ENCODE results near the gene BNIP5. TPM values are rescaled to one million over a fixed set of nuclear protein-coding genes. Genes with fewer than 3 reads are reported as not detected.

Gene BNIP5
- total RNA-seq, 1 experiment from 2014 or later = not detected

GRCh38 chr6:36313649-36313936, 23.1 kb downstream of the BNIP5 start:
- in situ Hi-C loops (cut with HindIII; ENCODE audit: low pct_unique_long_range_greater_than_20kb, low sequenced_read_pairs) = no loop called here
- no peak for DNase-seq (ENCODE audit: low read depth, low spot score)

- no peak for DNase-seq (ENCODE audit: low read depth, low spot score)
- in situ Hi-C loops (cut with HindIII; ENCODE audit: low pct_unique_long_range_greater_than_20kb, low sequenced_read_pairs) = no loop called here
Measured at GRCh38 chr6:36312854-36313648, 23.6 kb downstream of the BNIP5 start.

DNA sequence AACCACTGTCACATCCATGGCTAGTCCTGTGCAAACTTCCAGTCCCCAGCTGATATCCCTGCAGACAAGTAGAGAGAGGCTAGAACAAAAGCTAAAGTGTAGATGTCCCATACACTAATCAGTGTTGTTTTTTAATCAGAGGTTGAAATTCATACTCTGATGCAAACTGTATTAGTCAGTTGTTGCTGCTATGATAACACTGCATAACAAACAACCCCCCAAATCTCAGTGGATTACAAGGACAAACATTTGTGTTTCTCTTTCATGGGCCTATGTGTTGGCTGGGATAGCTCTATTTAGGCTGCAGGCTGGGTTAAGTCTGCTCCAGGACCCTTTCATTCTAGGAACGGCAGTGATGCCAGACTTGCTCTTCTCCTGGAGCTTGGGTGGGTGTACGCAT, 26.8 kb downstream of the BNIP5 start:
- in situ Hi-C loops (cut with HindIII; ENCODE audit: low pct_unique_long_range_greater_than_20kb, low sequenced_read_pairs) = no loop called here
- no peak for DNase-seq (ENCODE audit: low read depth, low spot score)

DNA sequence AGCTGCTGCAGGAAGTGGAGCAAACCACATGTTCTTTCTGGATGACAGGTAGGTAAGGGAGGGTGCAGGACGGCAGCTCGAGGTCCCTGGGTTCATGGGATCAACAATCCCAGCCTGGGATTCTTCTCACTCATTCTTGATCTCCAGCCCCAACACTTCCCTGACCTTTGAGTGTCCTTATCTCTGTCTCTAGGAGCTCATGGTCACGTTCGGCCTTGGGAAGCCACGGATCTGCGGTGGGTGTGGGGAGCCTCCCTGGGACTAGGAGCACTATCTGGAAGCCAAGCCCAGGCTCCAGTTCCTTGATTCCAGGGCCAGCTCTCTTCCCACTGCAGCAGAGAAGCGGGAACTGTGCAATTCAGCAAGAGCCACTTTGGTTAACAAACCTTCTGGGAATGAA, 27.5 kb downstream of the BNIP5 start:
- no peak for DNase-seq (ENCODE audit: low read depth, low spot score)
- in situ Hi-C loops (cut with HindIII; ENCODE audit: low pct_unique_long_range_greater_than_20kb, low sequenced_read_pairs) = no loop called here

DNA sequence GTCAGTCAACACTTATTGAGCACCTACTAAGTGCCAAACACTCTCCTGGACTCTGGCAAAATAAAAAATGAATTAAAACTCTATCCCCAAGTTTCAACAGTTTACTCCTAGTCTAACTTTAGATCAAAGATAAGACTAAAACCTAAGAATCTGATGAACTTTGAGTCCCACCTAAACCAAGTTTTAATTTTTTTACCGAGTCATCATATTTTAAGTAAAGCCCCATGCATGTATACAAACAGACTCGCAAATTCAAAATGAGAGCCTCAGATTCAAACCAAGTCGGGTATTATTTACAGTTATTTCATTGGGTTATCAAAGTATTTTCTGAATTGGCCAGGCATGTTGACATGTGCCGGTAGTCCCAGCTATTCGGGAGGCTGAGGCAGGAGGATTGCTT, 28.2 kb downstream of the BNIP5 start:
- in situ Hi-C loops (cut with HindIII; ENCODE audit: low pct_unique_long_range_greater_than_20kb, low sequenced_read_pairs) = no loop called here
- DNase-seq (ENCODE audit: low read depth, low spot score) = no peak

- in situ Hi-C loops (cut with HindIII; ENCODE audit: low pct_unique_long_range_greater_than_20kb, low sequenced_read_pairs) = no loop called here
- DNase-seq (ENCODE audit: low read depth, low spot score) = no peak
Measured at GRCh38 chr6:36306375-36306774, 30.3 kb downstream of the BNIP5 start.

GRCh38 chr6:36305885-36306284, 30.8 kb downstream of the BNIP5 start:
- no peak for DNase-seq (ENCODE audit: low read depth, low spot score)
- in situ Hi-C loops (cut with HindIII; ENCODE audit: low pct_unique_long_range_greater_than_20kb, low sequenced_read_pairs) = no loop called here

DNA sequence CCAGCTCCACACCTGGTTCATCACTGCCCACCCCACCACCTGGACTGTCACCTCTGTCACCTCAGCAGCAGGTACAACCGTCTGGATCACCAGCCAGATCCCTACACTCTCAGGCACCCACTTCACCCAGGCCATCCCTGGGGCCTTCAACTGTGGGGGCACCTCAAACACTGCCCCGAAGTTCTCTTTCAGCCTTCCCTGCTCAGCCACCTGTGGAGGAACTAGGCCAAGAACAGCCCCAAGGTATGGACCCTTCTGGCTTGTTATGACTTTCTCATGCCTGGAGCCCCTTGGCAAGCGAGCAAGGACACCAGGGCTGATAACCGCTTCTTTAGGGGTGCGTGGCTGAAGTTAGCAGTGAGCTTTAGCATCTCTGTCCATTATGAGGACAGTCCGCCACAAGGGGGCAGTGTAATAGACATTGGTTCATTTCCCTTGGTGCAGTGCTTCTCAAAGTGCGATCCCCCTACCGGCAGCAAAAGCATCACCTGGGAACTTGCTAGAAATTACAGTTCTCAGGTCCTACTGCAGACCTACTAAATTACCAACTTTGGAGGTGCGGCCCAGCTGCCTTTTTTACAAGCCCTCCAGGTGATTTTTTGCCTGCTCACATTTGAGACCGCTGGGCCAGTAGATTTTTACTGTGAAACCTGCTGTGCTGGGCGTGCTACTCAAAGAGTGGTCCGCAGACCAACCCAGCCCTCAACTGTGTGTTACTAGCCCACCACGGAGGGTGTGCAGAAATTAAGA, 34.3 kb downstream of the BNIP5 start:
- peak; percentile 92 for DNase-seq (ENCODE audit: low read depth, low spot score)
- in situ Hi-C loops (cut with HindIII; ENCODE audit: low pct_unique_long_range_greater_than_20kb, low sequenced_read_pairs) = no loop called here

- in situ Hi-C loops (cut with HindIII; ENCODE audit: low pct_unique_long_range_greater_than_20kb, low sequenced_read_pairs) = no loop called here
Measured at GRCh38 chr6:36301781-36302180, 34.9 kb downstream of the BNIP5 start.

GRCh38 chr6:36301085-36301658, 35.5 kb downstream of the BNIP5 start:
- in situ Hi-C loops (cut with HindIII; ENCODE audit: low pct_unique_long_range_greater_than_20kb, low sequenced_read_pairs) = no loop called here
- DNase-seq (ENCODE audit: low read depth, low spot score) = no peak

More at GRCh38 chr6:36301781-36302180, 34.9 kb downstream of the BNIP5 start:
- DNase-seq (ENCODE audit: low read depth, low spot score) = no peak

GRCh38 chr6:36298027-36298426, 38.7 kb downstream of the BNIP5 start:
- DNase-seq (ENCODE audit: low read depth, low spot score) = no peak
- in situ Hi-C loops (cut with HindIII; ENCODE audit: low pct_unique_long_range_greater_than_20kb, low sequenced_read_pairs) = no loop called here

- in situ Hi-C loops (cut with HindIII; ENCODE audit: low pct_unique_long_range_greater_than_20kb, low sequenced_read_pairs) = no loop called here
- DNase-seq (ENCODE audit: low read depth, low spot score) = no peak
Measured at GRCh38 chr6:36297511-36297910, 39.2 kb downstream of the BNIP5 start.

DNA sequence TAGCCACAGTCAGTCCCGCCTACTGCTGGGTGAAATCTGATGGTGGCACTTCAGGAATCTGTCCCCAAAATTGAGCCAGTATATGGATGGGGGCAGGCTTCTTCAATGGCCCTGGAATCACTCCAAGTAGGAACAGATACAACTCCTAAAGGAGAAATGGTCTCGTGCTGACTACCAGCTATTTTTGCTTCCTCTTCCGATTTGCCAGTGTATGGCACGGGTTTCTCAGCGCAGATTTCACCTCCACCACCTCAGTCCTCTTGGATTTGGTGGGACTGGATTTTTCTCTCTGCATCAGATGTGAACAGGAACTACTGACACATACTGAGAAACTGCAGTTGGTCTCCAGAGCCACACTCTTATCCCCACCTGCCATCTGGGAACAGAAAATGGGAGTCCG, 39.6 kb downstream of the BNIP5 start:
- DNase-seq (ENCODE audit: low read depth, low spot score) = no peak
- in situ Hi-C loops (cut with HindIII; ENCODE audit: low pct_unique_long_range_greater_than_20kb, low sequenced_read_pairs) = no loop called here

GRCh38 chr6:36296240-36296639, 40.4 kb downstream of the BNIP5 start:
- DNase-seq (ENCODE audit: low read depth, low spot score) = no peak
- in situ Hi-C loops (cut with HindIII; ENCODE audit: low pct_unique_long_range_greater_than_20kb, low sequenced_read_pairs) = no loop called here

DNA sequence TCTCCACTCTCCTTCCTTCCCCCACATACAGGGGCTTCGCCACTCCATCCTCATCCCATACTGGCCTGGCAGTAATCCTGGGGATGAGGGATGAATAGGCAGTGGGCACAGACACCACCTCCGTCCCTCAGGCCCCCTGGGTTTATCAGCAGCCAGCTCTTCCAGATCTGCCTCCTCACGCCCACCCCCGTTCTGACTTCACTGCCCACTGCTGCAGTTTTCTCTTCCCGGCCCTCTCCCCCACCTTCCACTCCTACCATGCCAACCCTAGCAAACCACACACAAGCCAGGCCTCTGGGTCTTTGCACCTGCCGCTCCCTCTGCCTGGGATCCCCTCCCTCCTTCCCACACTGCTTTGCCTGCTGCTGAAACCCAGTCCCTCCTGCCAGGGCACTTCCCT, 44.5 kb downstream of the BNIP5 start:
- in situ Hi-C loops (cut with HindIII; ENCODE audit: low pct_unique_long_range_greater_than_20kb, low sequenced_read_pairs) = no loop called here
- no peak for DNase-seq (ENCODE audit: low read depth, low spot score)

- in situ Hi-C loops (cut with HindIII; ENCODE audit: low pct_unique_long_range_greater_than_20kb, low sequenced_read_pairs) = no loop called here
- DNase-seq (ENCODE audit: low read depth, low spot score) = no peak
Measured at GRCh38 chr6:36290668-36291620, 45.7 kb downstream of the BNIP5 start.

- in situ Hi-C loops (cut with HindIII; ENCODE audit: low pct_unique_long_range_greater_than_20kb, low sequenced_read_pairs) = no loop called here
- no peak for DNase-seq (ENCODE audit: low read depth, low spot score)
Measured at GRCh38 chr6:36289281-36289878, 47.3 kb downstream of the BNIP5 start.

DNA sequence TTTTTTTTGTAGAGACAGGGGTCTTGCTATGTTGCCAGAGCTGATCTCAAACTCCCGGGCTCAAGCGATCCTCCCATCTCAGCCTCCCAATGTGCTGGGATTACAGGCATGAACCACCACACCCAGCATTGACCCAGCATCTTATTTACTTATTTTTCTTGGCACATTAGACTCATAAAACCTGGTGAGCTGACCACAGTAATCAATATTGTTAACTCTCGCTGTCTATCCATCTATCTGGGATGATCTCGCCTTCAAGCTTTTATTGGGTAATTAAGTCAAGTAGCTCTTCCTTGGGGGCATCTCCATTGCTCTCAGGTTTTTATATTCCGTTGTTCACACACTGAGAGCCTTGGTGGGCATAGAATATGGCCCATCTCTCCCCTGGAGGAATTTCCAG, 49.8 kb downstream of the BNIP5 start:
- DNase-seq (ENCODE audit: low read depth, low spot score) = no peak

More for the DNA sequence above, 49.8 kb downstream of the BNIP5 start:
- in situ Hi-C loops (cut with HindIII; ENCODE audit: low pct_unique_long_range_greater_than_20kb, low sequenced_read_pairs) = no loop called here
